ENCODE results near the gene ZNF555.
"Not testable (repeated sequence)": the region's sequence is repeated elsewhere in the genome, so short reads cannot be mapped to it uniquely, and the experiment has no call there.

ZNF555 gene

DNA sequence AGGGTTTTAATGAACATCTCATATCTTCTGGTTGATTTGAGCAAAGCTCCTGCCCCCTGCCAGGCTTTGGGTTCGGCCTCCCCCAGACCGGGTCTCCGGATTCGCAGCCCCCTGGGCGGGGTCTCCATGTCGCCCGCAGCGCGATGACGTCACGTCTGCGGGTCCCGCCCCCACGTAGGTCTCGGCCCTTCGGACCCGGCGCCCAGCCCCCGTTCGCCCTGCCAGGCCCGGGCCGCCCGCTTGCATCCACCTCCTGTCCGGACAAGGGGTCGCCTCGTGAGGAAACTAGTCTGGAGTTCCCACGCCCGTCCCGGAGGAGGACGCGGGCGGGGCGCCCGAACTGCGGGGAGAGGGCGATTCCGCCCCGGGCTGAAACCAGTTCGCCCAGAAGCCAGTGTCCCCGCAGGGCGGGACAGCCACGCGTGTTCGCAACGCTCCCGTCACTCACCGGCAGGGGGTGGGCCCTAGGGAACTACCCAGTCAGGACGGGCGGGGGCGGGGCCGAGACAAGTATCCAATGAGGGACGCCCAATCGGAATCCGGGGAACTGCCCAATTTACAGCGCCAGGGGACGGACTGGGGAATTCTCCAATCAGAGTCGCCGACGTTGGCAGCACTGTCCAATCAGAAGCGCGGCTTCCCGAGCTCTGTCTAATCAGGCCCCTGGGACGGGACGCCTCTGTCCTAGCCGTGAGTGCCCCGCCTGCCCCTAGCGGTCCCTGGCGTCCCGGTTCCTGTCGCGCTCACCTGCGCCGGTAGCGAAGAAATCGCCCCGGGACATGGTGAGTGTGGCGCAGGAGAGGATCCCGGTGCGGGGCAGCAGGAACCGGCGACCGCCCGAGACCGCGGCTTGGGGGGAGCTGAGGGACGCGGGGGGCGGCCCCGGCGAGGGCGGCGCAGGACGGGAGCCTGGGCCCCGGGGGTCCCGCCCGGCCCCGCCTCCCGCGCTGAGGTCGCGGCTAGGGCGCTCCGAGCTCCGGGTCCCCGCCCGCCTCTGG, at the start of gene ZNF555:
Gene ZNF555, plus strand, starts transcription at position 682 of the 998 bp plus-strand sequence. Its CDS starts 98 bp downstream, at position 780.
- DNase-seq, result peak; percentile 99

DNA sequence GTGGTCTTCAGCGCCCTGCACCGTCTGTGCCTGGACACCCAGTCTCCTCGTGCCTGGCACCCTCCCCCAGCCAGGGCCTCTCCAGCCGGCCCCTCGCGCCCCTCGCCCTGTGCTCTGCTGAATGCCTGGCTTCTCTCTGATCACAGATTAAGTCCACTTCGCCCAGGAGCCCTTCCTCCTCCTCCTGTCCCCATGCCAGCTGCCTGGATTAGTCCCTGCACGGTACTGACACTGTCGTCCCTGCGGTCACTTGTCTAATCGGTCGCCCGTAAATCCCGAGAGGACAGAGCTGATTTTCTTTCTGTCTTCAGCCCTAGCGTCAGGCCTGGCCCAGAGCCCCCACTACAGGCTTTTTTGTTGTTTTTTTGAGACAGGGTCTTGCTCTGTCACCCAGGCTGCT, 49.4 kb upstream of the ZNF555 start:
- DNase-seq, result no peak

GRCh38 chr19:2792666-2793065, 48.6 kb upstream of the ZNF555 start:
- DNase-seq, result not testable (repeated sequence)

- no peak for DNase-seq
These were observed 48.1 kb upstream of the ZNF555 start for GRCh38 chr19:2793126-2793525.

- DNase-seq, result no peak
These were observed 47.7 kb upstream of the ZNF555 start for GRCh38 chr19:2793577-2793976.

- no peak for DNase-seq
These were observed 45.2 kb upstream of the ZNF555 start for GRCh38 chr19:2795827-2796658.

DNA sequence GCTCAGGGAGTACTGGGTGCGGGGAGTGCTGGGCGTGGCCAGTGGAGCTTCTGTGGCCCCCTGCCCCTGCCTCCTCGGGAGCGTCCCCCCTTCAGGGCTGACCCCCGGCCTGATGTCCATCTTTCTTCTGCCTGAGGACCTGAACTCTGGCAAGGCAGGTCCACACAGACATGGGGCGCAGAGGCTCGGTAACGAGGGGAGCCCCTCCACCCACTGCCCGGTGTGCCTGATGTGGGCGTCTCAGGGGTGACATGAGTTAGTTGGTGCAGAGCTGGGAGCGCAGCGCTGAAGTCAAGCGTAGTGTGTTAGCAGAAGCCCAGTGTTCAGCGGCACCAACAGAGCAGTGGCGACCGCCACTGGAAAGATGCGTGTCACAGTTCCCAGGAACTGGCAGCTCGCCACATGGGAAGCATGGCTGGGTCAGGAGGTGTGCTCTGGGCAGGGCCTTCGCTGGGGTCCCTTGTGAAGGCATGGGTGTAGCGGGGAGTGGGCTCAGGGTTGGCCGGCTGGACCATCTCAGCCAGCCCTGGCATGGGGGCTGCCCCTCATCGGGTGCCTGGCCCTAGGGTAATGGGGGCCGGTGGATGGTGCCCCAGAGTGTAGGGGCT, 44.5 kb upstream of the ZNF555 start:
- no peak for DNase-seq

GRCh38 chr19:2797280-2797679, 44.0 kb upstream of the ZNF555 start:
- no peak for DNase-seq

- DNase-seq, result no peak
These were observed 43.1 kb upstream of the ZNF555 start for GRCh38 chr19:2798158-2798685.

DNA sequence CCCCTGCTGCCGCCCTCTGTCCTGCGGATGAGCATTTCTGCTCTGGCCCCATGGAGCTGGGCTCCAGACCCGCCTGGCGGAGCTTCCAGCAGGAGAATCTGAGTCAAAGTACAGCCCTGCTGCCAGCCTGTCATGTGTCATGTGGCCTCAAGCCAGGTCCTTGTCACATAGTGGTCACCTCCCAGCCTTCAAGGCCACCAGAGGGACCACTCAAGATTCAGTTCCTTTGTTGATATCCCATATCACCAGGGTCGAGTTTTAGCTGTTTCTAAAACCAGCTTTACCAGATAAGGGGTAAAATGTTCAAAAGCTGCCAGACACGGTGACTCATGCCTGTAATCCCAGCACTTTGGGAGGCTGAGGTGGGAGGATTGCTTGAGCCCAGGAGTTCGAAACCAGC, 42.5 kb upstream of the ZNF555 start:
- DNase-seq, result no peak

DNA sequence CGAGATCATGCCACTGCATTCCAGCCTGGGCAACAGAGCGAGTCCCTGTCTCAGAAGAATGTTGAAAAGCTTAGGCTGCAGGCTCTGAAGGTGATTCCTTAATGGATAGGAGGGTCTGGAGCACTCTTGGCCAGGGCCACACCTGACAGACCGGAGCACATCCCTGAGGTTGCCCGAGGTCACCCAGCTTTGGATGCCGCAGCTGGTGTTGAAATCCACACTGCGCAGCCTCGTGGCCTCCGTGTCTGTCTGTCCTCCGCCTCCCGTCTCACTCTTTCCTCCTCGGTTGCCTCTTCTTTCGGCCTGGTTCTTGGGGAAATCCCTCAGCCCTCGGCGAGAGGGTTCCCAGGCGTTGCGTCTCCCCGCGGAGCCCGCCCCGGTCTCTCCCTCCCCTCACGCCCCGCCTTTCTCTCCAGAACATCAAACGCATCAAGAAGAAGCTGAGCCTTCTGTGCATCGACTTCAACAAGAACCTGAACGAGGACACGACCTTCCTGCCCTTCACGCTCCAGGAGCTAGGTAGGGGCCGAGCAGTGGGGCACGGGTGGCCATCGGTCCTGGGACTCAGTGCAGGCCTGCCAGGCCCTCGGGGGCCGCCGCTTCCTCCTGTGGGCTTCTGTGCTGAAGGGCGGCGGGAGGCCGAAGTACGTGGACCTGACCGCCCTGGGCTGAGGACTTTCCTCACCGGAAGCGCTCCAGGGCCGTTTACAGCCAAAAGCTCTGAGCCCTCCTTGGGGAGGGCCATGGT, 41.8 kb upstream of the ZNF555 start:
- DNase-seq, result no peak

- no peak for DNase-seq
These were observed 40.8 kb upstream of the ZNF555 start for GRCh38 chr19:2800506-2800905.

GRCh38 chr19:2802826-2803225, 38.4 kb upstream of the ZNF555 start:
- no peak for DNase-seq

- DNase-seq, result no peak
These were observed 37.7 kb upstream of the ZNF555 start for GRCh38 chr19:2803486-2804155.

DNA sequence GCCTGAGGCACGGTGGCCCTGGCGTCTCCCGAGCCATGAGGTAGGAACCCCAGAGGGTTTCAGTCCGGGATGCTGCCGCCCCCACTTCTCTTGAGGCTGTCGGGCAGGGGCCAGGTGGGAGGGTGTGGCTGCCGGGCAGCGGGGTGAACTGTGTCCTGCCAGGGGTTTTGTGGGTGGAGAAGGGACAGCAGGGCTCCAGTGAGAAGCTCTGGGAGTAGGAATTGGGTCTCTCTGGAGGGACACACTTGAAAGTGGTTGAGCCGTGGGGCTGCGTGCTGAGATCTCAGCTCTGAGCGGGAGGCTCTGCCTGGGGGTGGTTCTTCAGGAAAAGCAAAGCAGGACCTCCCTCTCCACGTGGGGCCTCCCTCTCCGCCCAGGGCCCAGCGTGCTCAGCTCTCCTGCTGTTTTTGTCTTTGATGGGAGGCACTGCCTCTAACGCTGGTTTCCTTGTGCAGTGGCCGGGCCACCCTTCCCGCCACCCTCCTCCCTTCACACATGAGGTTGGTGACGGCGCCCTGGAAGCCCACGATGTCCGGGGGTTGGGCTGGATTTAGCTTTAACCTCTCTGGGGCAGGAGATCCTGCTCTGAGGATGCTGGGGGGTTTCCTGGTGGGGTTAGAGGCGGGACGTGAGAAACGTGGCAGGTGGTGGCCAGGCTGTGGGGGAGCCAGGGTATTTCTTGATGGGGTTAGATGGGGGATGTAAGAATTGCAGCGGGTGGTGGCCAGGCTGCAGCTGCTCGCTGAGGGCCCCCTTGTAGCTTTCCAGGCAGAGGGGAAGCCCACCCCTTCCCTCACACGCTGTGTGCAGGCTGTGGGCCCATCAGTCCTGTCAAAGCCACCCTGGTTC, 36.9 kb upstream of the ZNF555 start:
- DNase-seq, result no peak

- DNase-seq, result no peak
These were observed 35.9 kb upstream of the ZNF555 start for GRCh38 chr19:2805261-2805900.

- DNase-seq, result no peak
These were observed 35.2 kb upstream of the ZNF555 start for GRCh38 chr19:2805991-2806649.

- DNase-seq, result no peak
These were observed 34.4 kb upstream of the ZNF555 start for GRCh38 chr19:2806736-2807378.

Measured in Kasumi-1 (cell line).